HG03460 (cell line): Measurements from ENCODE around the gene NR2C1.
"Not testable (repeated sequence)": the region's sequence is repeated elsewhere in the genome, so short reads cannot be mapped to it uniquely, and the experiment has no call there.

Experiments
- ATAC-seq: cut with Tn5 transposase; IDR thresholded peaks from one replicate; pipeline ENCODE4 v1.9.1; 2021; ENCODE audit not compliant: unreplicated experiment

The NR2C1 gene

GRCh38 chr12:95003921-95004272 lies 69.5 kb downstream of the NR2C1 start:
- ATAC-seq = peak; percentile 2

GRCh38 chr12:95003213-95003920 lies 70.1 kb downstream of the NR2C1 start, which contains the start of gene NDUFA12:
TSS of gene NDUFA12 (minus strand) at chr12:95003697. CDS start at chr12:95003680, 17 bp downstream.
- ATAC-seq = peak; percentile 99

GRCh38 chr12:95002754-95003153 lies 70.7 kb downstream of the NR2C1 start:
- no peak for ATAC-seq

- ATAC-seq = no peak
Observed at GRCh38 chr12:94998326-94998725, 75.1 kb downstream of the NR2C1 start.

GRCh38 chr12:94997726-94998125 lies 75.7 kb downstream of the NR2C1 start:
- ATAC-seq = no peak

- no peak for ATAC-seq
Observed at GRCh38 chr12:94997061-94997460, 76.4 kb downstream of the NR2C1 start.

- no peak for ATAC-seq
Observed at GRCh38 chr12:94994312-94994711, 79.1 kb downstream of the NR2C1 start.

GRCh38 chr12:94993855-94994254 lies 79.6 kb downstream of the NR2C1 start:
- ATAC-seq = not testable (repeated sequence)

- ATAC-seq = no peak
Observed at GRCh38 chr12:94990222-94990621, 83.2 kb downstream of the NR2C1 start.

GRCh38 chr12:94988471-94988870 lies 84.9 kb downstream of the NR2C1 start:
- ATAC-seq = no peak

- ATAC-seq = no peak
Observed at GRCh38 chr12:94987801-94988200, 85.6 kb downstream of the NR2C1 start.

- ATAC-seq = no peak
Observed at GRCh38 chr12:94987076-94987669, 86.2 kb downstream of the NR2C1 start.

- not testable (repeated sequence) for ATAC-seq
Observed at GRCh38 chr12:94985099-94985498, 88.3 kb downstream of the NR2C1 start.

- no peak for ATAC-seq
Observed at GRCh38 chr12:94983321-94983720, 90.1 kb downstream of the NR2C1 start.

GRCh38 chr12:94982456-94982855 lies 91.0 kb downstream of the NR2C1 start:
- ATAC-seq = no peak

- no peak for ATAC-seq
Observed at GRCh38 chr12:94980577-94980976, 92.8 kb downstream of the NR2C1 start.

GRCh38 chr12:94979941-94980340 lies 93.5 kb downstream of the NR2C1 start:
- no peak for ATAC-seq

GRCh38 chr12:94977766-94978468 lies 95.5 kb downstream of the NR2C1 start:
- ATAC-seq = no peak

- no peak for ATAC-seq
Observed at GRCh38 chr12:94973221-94973620, 100.2 kb downstream of the NR2C1 start.

GRCh38 chr12:94972795-94973194 lies 100.6 kb downstream of the NR2C1 start:
- no peak for ATAC-seq

- ATAC-seq = no peak
Observed at GRCh38 chr12:94971923-94972322, 101.5 kb downstream of the NR2C1 start.

GRCh38 chr12:94970560-94970959 lies 102.9 kb downstream of the NR2C1 start:
- ATAC-seq = no peak
